Measurements from ENCODE around the gene GNMT. TPM values are rescaled to one million over a fixed set of nuclear protein-coding genes. Genes with fewer than 3 reads are reported as not detected.

GNMT gene
- total RNA-seq, 4 donors from 2014 or later = 0.76 TPM; not detected in 3

GRCh38 chr6:42958125-42958524 lies 2.4 kb upstream of the GNMT start:
- intact Hi-C loops (cut with DNase I) = no loop called here
- Histone ChIP-seq H3K9me3 (no peaks in the 10 kb centered on the region), H3K36me3 (peaks cover 0 to 11% (median 0%) of the 10 kb centered on the region in 3 donors), H3K4me1 (peaks cover 14 to 20% (median 17%) of the 10 kb centered on the region in 3 donors), H3K27ac (no peak overlapping the region), H3K27me3 (no peaks in the 10 kb centered on the region), H3K4me3 (no peak overlapping the region)
- TF ChIP-seq POLR2A (IDR thresholded peaks at IDR 0.05) = no peak
- no peak for TF ChIP-seq CTCF (IDR thresholded peaks at IDR 0.05)
- 76 to 89% methylated on average over 7 to 8 of the region's 8 CpGs for WGBS, 2 donors
- DNase-seq = no peak

- H3K36me3 ChIP-seq = peaks cover 0 to 28% (median 0%) of the 10 kb centered on the region in 3 donors
- 13 to 32% methylated on average over 13 of the region's 13 CpGs for WGBS, 2 donors
- no peak overlapping the region for H3K27ac ChIP-seq
- no peak for DNase-seq
- intact Hi-C loops (cut with DNase I) = loop anchor here (10.0 kb wide), 1 partner anchor 105 kb away; no protein-coding TSS in a partner anchor
- TF ChIP-seq CTCF (IDR thresholded peaks at IDR 0.05) = no peak
- H3K4me1 ChIP-seq = peaks cover 14 to 20% (median 17%) of the 10 kb centered on the region in 3 donors
- H3K27me3 ChIP-seq = no peaks in the 10 kb centered on the region
- H3K9me3 ChIP-seq = no peaks in the 10 kb centered on the region
- H3K4me3 ChIP-seq = peak overlapping the region; percentile 36 to 73 (median 50)
These were observed 674 bp upstream of the GNMT start for GRCh38 chr6:42959917-42960242.

GRCh38 chr6:42961020-42961470 lies 491 bp downstream of the GNMT start:
- no peak for TF ChIP-seq POLR2A (IDR thresholded peaks at IDR 0.05)
- TF ChIP-seq CTCF (IDR thresholded peaks at IDR 0.05) = no peak
- peaks cover 0 to 40% (median 0%) of the 10 kb centered on the region in 3 donors for H3K36me3 ChIP-seq
- peaks cover 14 to 20% (median 17%) of the 10 kb centered on the region in 3 donors for H3K4me1 ChIP-seq
- no peaks in the 10 kb centered on the region for H3K9me3 ChIP-seq
- no peak for DNase-seq
- peak overlapping the region in 3 of 4 donors; percentile 4 to 33 (median 13) for H3K27ac ChIP-seq
- no peaks in the 10 kb centered on the region for H3K27me3 ChIP-seq
- intact Hi-C loops (cut with DNase I) = loop anchor here (10.0 kb wide), 1 partner anchor 104 kb away; no protein-coding TSS in a partner anchor
- H3K4me3 ChIP-seq = peak overlapping the region; percentile 36 to 73 (median 50)
- WGBS, 2 donors = 30 to 31% methylated on average over 7 to 13 of the region's 15 CpGs

GRCh38 chr6:42962096-42962495 lies 1.5 kb downstream of the GNMT start:
- H3K36me3 ChIP-seq = peaks cover 0 to 49% (median 5%) of the 10 kb centered on the region in 3 donors
- 84 to 89% methylated on average over 12 of the region's 12 CpGs for WGBS, 2 donors
- H3K9me3 ChIP-seq = no peaks in the 10 kb centered on the region
- H3K27ac ChIP-seq = no peak overlapping the region
- H3K27me3 ChIP-seq = no peaks in the 10 kb centered on the region
- no peak overlapping the region for H3K4me3 ChIP-seq
- TF ChIP-seq CTCF (IDR thresholded peaks at IDR 0.05) = no peak
- no peak for TF ChIP-seq POLR2A (IDR thresholded peaks at IDR 0.05)
- intact Hi-C loops (cut with DNase I) = loop anchor here (10.0 kb wide), 1 partner anchor 103 kb away; no protein-coding TSS in a partner anchor
- no peak for DNase-seq
- H3K4me1 ChIP-seq = peaks cover 14 to 20% (median 17%) of the 10 kb centered on the region in 3 donors

GRCh38 chr6:42962502-42963178 lies 2.1 kb downstream of the GNMT start:
- no peaks in the 10 kb centered on the region for H3K27me3 ChIP-seq
- no peak overlapping the region for H3K4me3 ChIP-seq
- no peak overlapping the region for H3K27ac ChIP-seq
- TF ChIP-seq POLR2A (IDR thresholded peaks at IDR 0.05) (no peak), CTCF (IDR thresholded peaks at IDR 0.05) (no peak)
- H3K9me3 ChIP-seq = no peaks in the 10 kb centered on the region
- H3K36me3 ChIP-seq = peaks cover 0 to 54% (median 9%) of the 10 kb centered on the region in 3 donors
- 73 to 74% methylated on average over 4 to 6 of the region's 13 CpGs for WGBS, 2 donors
- intact Hi-C loops (cut with DNase I) = loop anchor here (10.0 kb wide), 1 partner anchor 102 kb away; no protein-coding TSS in a partner anchor
- DNase-seq = no peak
- H3K4me1 ChIP-seq = peaks cover 14 to 20% (median 17%) of the 10 kb centered on the region in 3 donors

Measured in esophagus squamous epithelium (tissue), 5 donors.